ENCODE data around the gene PTPRN2. TPM values are rescaled to one million over a fixed set of nuclear protein-coding genes. Genes with fewer than 3 reads are reported as not detected.

The PTPRN2 gene
- total RNA-seq, 1 donor from 2014 or later: 32.2 TPM

DNA sequence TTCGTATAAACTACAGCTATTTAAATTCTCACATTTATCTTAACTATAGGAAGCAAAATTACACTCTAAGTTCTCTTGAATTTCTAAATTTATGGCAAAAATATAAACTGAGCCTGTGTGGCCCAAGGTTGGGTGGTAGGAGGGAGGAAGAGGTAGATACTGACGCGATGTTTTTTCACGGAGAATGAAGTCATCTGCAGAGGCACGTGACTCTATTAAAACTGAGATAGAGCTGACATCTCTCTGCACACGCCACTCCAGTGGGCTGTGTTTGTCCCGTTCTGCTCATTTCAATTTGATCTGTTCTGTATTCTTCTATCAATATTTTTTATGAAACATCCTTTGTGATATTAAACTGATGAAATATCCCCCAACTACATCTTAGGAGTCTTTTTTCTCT is 964.1 kb downstream of the PTPRN2 start:
- H3K4me1 Mint-ChIP-seq: peaks cover 11% of the 10 kb centered on the region
- TF ChIP-seq CTCF (conservative IDR thresholded peaks at IDR 0.05): no peak
- DNase-seq (ENCODE audit: low read depth, low spot score): no peak
- peaks cover 30% of the 10 kb centered on the region for H3K36me3 Mint-ChIP-seq (ENCODE audit: low read depth)
- peaks cover 7% of the 10 kb centered on the region for H3K9me3 Mint-ChIP-seq
- no peaks in the 10 kb centered on the region for H3K27me3 Mint-ChIP-seq (ENCODE audit: low read depth)
- H3K4me3 Mint-ChIP-seq: no peak overlapping the region
- H3K27ac Mint-ChIP-seq (ENCODE audit: unreplicated experiment): no peak overlapping the region

- H3K27me3 Mint-ChIP-seq (ENCODE audit: low read depth): no peaks in the 10 kb centered on the region
- peaks cover 11% of the 10 kb centered on the region for H3K4me1 Mint-ChIP-seq
- peak overlapping the region; percentile 35 for H3K27ac Mint-ChIP-seq (ENCODE audit: unreplicated experiment)
- peaks cover 31% of the 10 kb centered on the region for H3K36me3 Mint-ChIP-seq (ENCODE audit: low read depth)
- H3K4me3 Mint-ChIP-seq: no peak overlapping the region
- TF ChIP-seq CTCF (conservative IDR thresholded peaks at IDR 0.05): no peak
- no peak for DNase-seq (ENCODE audit: low read depth, low spot score)
- H3K9me3 Mint-ChIP-seq: peaks cover 7% of the 10 kb centered on the region
Observed at GRCh38 chr7:157622408-157623205, 965.0 kb downstream of the PTPRN2 start.

DNA sequence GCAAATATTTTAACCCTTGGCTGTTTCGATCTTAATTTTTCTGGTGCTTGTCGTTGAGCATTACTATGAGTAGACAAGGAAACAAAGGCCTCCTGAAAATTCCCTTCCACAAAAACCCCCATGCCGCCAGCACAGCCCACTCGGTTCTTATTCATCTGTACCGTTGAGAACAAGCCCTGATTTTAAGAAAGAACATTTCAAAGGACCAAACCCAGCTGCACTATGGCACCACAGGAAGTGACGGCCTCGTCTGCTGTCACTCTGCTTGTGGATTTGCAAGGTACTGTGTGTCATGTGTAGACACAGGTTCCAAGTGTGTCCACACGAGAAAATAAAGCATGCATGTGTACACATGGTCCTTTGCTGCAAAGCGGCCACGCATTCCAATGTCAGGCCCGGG is 965.6 kb downstream of the PTPRN2 start:
- Mint-ChIP-seq H3K4me3 (no peak overlapping the region), H3K27me3 (ENCODE audit: low read depth) (no peaks in the 10 kb centered on the region), H3K27ac (ENCODE audit: unreplicated experiment) (no peak overlapping the region), H3K9me3 (peaks cover 7% of the 10 kb centered on the region), H3K36me3 (ENCODE audit: low read depth) (peaks cover 27% of the 10 kb centered on the region), H3K4me1 (peaks cover 11% of the 10 kb centered on the region)
- no peak for TF ChIP-seq CTCF (conservative IDR thresholded peaks at IDR 0.05)
- no peak for DNase-seq (ENCODE audit: low read depth, low spot score)

DNA sequence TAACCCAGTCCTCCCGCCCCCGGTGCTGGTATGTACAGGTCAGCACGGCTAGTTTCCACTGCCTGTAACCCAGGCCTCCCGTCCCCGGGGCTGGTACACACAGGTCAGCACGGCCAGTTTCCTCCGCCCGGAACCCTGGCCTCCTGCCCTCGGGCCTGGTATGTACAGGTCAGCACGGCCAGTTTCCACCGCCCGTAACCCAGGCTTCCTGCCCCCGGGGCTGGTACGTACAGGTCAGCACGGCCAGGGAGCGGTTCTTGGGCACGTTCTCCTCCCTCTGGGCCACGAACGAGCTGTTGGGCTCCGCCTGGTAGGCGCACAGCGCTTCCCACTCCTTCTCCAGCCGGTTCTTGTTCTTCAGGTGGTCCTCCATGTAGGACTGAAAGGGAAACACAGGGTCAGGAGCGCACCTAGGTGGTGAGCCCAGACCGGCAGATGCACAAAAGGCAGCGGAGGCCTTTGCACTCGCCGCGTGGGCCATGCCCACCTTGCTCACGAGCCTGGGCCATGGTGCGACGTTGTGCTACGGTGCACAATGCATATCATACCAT is 966.4 kb downstream of the PTPRN2 start:
- H3K27ac Mint-ChIP-seq (ENCODE audit: unreplicated experiment): peak overlapping the region; percentile 35
- peaks cover 7% of the 10 kb centered on the region for H3K9me3 Mint-ChIP-seq
- no peaks in the 10 kb centered on the region for H3K27me3 Mint-ChIP-seq (ENCODE audit: low read depth)
- H3K4me1 Mint-ChIP-seq: peaks cover 11% of the 10 kb centered on the region
- TF ChIP-seq CTCF (conservative IDR thresholded peaks at IDR 0.05): no peak
- no peak overlapping the region for H3K4me3 Mint-ChIP-seq
- peaks cover 21% of the 10 kb centered on the region for H3K36me3 Mint-ChIP-seq (ENCODE audit: low read depth)
- DNase-seq (ENCODE audit: low read depth, low spot score): no peak

- no peak for DNase-seq (ENCODE audit: low read depth, low spot score)
- peaks cover 18% of the 10 kb centered on the region for H3K36me3 Mint-ChIP-seq (ENCODE audit: low read depth)
- H3K27ac Mint-ChIP-seq (ENCODE audit: unreplicated experiment): peak overlapping the region; percentile 32
- no peak overlapping the region for H3K4me3 Mint-ChIP-seq
- no peaks in the 10 kb centered on the region for H3K27me3 Mint-ChIP-seq (ENCODE audit: low read depth)
- TF ChIP-seq CTCF (conservative IDR thresholded peaks at IDR 0.05): no peak
- peaks cover 11% of the 10 kb centered on the region for H3K4me1 Mint-ChIP-seq
- peaks cover 7% of the 10 kb centered on the region for H3K9me3 Mint-ChIP-seq
Observed at GRCh38 chr7:157620616-157621015, 967.0 kb downstream of the PTPRN2 start.
